ENCODE results near the gene SUPT20H.

SUPT20H gene

GRCh38 chr13:37011002-37011401 is 48.5 kb downstream of the SUPT20H start:
- H3K9me3 ChIP-seq (ENCODE audit: low read length), result no peaks in the 10 kb centered on the region
- no peak for TF ChIP-seq CTCF (IDR thresholded peaks at IDR 0.05; ENCODE audit: low read length)
- H3K79me2 ChIP-seq (ENCODE audit: insufficient read depth, low read length), result no peaks in the 10 kb centered on the region
- H3K27me3 ChIP-seq (ENCODE audit: insufficient read depth, low read length), result no peaks in the 10 kb centered on the region
- no peaks in the 10 kb centered on the region for H4K20me1 ChIP-seq (ENCODE audit: insufficient read depth, low read length)
- H3F3A ChIP-seq (ENCODE audit: insufficient read depth, low read length), result no peaks in the 10 kb centered on the region
- no peak overlapping the region for H3K4me2 ChIP-seq (ENCODE audit: low read length)
- H3K27ac ChIP-seq (ENCODE audit: low read depth, low read length, poor library complexity, severe bottlenecking), result no peak overlapping the region
- no peak overlapping the region for H2AFZ ChIP-seq (ENCODE audit: low read length)
- no peak overlapping the region for H3K4me3 ChIP-seq (ENCODE audit: low read depth, low read length, poor library complexity, severe bottlenecking)
- no peaks in the 10 kb centered on the region for H3K9me2 ChIP-seq (ENCODE audit: low read depth, low read length)
- H3K36me3 ChIP-seq (ENCODE audit: insufficient read depth, low read length), result peaks cover 80% of the 10 kb centered on the region
- no peak overlapping the region for H3K9ac ChIP-seq (ENCODE audit: low read length)
- no peaks in the 10 kb centered on the region for H3K4me1 ChIP-seq (ENCODE audit: insufficient read depth, low read length, severe bottlenecking)

- TF ChIP-seq EZH2 (IDR thresholded peaks at IDR 0.05; ENCODE audit: borderline replicate concordance, low read length), result no peak
- no peak for TF ChIP-seq CTCF (IDR thresholded peaks at IDR 0.05; ENCODE audit: low read length)
- Histone ChIP-seq H3K79me2 (ENCODE audit: insufficient read depth, low read length) (no peaks in the 10 kb centered on the region), H4K20me1 (ENCODE audit: insufficient read depth, low read length) (no peaks in the 10 kb centered on the region), H3K9ac (ENCODE audit: low read length) (no peak overlapping the region), H3F3A (ENCODE audit: insufficient read depth, low read length) (no peaks in the 10 kb centered on the region), H3K27me3 (ENCODE audit: insufficient read depth, low read length) (no peaks in the 10 kb centered on the region), H2AFZ (ENCODE audit: low read length) (no peak overlapping the region), H3K4me1 (ENCODE audit: insufficient read depth, low read length, severe bottlenecking) (no peaks in the 10 kb centered on the region), H3K36me3 (ENCODE audit: insufficient read depth, low read length) (peaks cover 80% of the 10 kb centered on the region), H3K9me3 (ENCODE audit: low read length) (no peaks in the 10 kb centered on the region), H3K9me2 (ENCODE audit: low read depth, low read length) (no peaks in the 10 kb centered on the region), H3K4me2 (ENCODE audit: low read length) (no peak overlapping the region), H3K4me3 (ENCODE audit: low read depth, low read length, poor library complexity, severe bottlenecking) (no peak overlapping the region), H3K27ac (ENCODE audit: low read depth, low read length, poor library complexity, severe bottlenecking) (no peak overlapping the region)
Measured at GRCh38 chr13:37010424-37010823, 49.1 kb downstream of the SUPT20H start.

- Histone ChIP-seq H3K9me2 (ENCODE audit: low read depth, low read length) (no peaks in the 10 kb centered on the region), H3K4me1 (ENCODE audit: insufficient read depth, low read length, severe bottlenecking) (no peaks in the 10 kb centered on the region), H3K4me2 (ENCODE audit: low read length) (no peak overlapping the region), H2AFZ (ENCODE audit: low read length) (no peak overlapping the region), H3K27ac (ENCODE audit: low read depth, low read length, poor library complexity, severe bottlenecking) (no peak overlapping the region), H3K9ac (ENCODE audit: low read length) (no peak overlapping the region), H4K20me1 (ENCODE audit: insufficient read depth, low read length) (no peaks in the 10 kb centered on the region), H3K9me3 (ENCODE audit: low read length) (no peaks in the 10 kb centered on the region), H3K27me3 (ENCODE audit: insufficient read depth, low read length) (no peaks in the 10 kb centered on the region), H3K36me3 (ENCODE audit: insufficient read depth, low read length) (peaks cover 82% of the 10 kb centered on the region), H3K79me2 (ENCODE audit: insufficient read depth, low read length) (no peaks in the 10 kb centered on the region), H3K4me3 (ENCODE audit: low read depth, low read length, poor library complexity, severe bottlenecking) (no peak overlapping the region), H3F3A (ENCODE audit: insufficient read depth, low read length) (no peaks in the 10 kb centered on the region)
- TF ChIP-seq EZH2 (IDR thresholded peaks at IDR 0.05; ENCODE audit: borderline replicate concordance, low read length) (no peak), CTCF (IDR thresholded peaks at IDR 0.05; ENCODE audit: low read length) (no peak)
Measured at GRCh38 chr13:37009692-37010091, 49.8 kb downstream of the SUPT20H start.

Data from OCI-LY1 (cell line).